Activated CD4-positive, alpha-beta T cell treated with anti-CD3 and anti-CD28 coated beads, Interleukin-2, Interleukin-6, amounts not matched to agents 100 ng/mL and 50 ng/mL, durations not matched to agents 16 hours and 8 hours (primary cell): ENCODE results near the gene ZNF526.
"Not testable (repeated sequence)": the region's sequence is repeated elsewhere in the genome, so short reads cannot be mapped to it uniquely, and the experiment has no call there.

Experiments
- DNase-seq: peaks from one replicate; pipeline ENCODE4 v3.0.0-alpha.2; 2020

ZNF526 gene

DNA sequence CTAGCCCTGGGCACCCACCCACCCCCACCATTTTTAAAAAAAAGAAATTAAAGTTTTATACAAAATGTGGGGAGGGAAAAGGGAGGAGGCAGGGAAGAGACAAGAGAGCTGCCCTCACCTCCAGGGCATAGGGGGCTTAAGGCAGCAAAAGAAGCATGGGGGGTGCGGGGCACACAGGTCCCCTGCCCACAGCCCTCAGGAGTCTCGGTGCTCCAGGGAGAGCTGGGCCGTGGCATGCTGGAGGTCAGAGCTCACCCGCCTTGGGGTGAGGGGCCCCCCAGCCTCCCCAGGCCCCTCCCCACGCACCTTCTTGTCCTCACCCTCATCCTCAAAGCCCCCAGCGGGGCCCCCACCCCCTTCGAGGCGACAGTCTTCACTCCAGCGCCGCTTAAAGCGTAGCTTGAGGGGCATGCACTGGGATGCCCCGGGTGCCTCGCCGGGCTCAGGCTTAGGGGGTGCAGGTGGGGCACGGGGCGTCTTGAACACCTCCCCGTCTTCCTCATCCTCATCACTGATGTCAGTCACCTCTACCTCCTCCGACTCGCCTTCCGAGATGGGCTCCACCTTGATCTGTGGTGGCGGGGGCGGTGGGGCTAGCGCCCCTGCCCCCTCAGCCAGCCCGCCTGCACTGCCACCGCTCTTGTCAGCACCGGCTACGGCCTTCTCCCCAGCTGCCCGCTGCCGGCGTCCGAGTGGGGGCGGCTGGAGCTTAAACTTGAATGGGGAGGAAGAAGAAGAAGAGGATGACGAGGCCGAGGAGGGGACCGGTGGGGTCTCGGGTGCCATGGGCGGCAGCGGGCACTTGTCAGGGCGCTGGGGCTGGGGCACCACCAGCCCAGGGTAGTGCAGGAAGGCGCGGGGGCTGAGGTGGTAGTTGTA, 28.4 kb downstream of the ZNF526 start:
- DNase-seq = no peak

DNA sequence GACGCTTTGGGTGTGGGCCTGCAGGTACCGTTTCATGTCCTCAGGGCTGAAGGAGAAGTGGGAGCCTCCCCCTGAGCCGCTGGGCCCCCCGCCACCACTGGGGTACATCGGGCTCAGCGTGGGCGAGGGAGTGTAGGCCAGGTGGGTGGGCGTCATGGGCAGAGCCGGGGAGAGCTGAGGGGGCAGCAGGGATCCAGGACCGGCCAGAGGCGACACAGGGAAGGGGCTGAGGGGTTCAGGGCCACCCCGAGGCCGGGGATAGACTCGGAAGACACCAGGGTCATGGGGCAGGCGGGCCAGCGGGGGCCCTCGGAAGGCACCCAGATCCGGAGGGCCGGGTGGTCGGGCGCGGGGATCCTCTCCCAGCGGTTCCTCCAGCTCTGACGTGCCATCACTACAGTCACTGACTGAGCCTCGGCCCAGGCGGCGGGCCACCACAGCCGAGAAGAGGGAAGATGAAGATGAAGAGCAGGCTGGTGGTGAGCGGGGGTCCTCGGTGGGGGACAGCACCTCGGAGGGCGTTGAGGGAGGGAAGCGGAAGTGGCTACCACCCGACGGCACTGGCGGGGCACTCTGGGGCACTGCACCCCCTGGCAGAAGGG, 29.1 kb downstream of the ZNF526 start:
- DNase-seq = no peak

DNA sequence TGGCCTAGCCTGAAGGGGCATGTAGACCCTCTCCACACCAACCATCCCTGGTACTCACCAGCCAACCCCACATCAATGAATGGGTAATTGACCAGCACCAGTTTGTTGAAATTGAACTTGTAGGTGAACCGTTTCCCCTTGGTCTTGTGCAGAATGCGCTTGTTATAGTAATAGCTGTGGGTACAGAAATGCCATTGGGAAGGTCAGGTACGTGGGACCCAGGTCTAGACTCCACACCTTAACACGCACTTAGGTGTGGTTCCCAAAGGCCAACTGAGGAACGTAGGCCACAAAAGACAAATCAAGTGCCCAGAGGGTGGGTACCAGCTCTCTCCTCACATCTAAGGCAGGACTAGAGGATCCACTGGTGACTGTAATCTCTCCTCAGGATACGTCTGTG, 29.7 kb downstream of the ZNF526 start:
- DNase-seq = no peak

DNA sequence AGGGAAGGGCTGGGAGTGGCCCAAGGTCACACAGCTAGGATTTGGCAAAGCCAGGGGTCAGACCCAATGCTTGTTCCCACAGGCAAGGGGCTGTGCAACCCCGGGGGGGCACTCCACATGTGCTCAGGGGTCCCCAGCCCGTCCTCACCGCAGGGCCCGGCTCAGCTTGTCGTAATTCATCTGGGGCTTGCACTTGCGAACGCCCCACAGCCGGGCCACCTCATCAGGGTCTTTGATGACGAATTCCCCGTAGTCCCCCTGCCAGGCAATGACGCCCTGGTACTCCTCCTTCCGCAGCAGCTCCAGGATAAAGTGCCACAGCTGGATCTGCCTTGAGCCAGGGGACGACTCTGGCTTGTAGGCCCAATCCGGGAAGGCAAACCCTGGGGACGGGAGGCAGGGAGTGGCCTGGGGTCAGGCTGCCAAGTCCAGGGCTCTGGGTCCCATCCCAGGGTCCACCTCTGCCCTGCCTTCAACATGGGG, 30.1 kb downstream of the ZNF526 start:
- DNase-seq = no peak

DNA sequence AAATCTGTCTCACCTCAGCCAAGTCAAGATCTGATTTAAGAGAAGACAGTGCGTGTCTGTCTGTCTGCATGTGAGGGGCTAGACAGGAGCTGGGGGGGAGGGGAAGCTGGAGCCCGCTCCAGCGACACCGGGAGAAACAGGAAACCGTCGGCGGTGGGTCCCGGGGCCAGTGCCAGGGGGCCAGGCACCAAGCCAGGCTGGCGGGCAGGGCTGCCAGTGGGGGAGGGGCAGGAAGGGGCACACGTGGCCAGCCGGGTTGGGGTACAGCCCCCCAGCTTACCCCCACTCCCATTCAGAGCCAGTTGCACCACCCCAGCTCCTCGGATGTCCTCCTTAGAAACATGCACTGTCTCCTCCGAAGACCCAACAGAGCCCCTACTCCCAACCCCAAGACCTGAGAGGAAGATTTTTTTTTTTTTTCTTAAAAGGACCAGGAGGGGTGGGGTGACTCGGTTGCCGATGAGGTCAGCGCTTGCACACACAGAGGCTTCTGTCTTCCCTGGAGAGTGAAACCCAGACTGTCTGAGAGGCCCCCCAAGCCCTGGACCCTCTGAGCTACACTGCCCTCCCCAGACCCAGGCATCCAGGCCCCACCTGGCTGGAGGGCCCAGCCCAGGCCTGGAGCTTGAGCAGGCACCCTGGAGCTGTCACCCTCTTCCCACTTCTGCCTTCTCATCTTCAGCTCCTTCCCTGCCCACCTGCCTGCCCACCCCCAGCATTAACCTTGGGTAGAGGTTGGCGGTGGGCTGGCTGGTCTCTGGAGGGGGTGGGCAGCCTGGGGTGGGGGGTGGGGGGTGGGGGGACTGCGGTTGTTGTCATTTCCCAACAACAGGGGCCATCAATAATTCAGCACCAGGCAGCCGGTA, 30.8 kb downstream of the ZNF526 start:
- DNase-seq = no peak

DNA sequence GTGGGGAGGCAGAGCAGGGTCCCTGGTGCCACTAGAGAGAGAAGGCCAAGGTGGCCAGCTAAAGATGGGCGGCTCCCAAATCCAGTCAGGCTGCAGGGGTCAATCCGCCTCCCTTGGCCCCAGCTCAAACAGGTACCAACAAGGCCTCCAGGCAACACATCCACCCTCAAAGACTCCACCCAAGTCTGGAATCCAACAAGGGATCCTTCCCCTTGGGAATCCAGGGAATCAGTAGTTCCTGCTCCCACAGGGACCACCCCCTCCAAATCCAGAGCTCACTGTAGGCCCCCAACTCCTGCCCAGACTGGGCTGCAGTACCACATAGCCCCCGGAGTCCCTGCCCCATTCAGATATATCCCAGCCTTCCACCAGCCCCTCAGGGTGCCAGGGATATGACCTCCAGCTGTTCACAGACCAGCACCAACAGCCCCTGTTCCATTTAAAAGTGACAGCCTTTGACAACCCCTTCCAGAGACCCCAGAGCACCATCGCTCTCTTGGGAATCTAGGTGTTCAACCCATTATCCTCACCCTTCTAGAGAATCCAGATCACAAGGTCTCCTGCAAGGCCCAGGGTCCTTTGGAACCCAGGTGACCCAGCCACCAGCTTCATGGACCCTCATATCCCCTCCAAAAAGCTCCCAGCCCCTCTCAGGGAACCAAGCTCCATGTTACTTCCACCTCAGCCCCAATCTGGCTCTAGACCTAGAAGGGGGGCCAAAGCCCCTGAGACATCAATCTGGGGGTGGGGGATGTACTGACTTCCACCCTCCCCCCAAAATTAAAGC, 31.7 kb downstream of the ZNF526 start:
- DNase-seq = no peak

DNA sequence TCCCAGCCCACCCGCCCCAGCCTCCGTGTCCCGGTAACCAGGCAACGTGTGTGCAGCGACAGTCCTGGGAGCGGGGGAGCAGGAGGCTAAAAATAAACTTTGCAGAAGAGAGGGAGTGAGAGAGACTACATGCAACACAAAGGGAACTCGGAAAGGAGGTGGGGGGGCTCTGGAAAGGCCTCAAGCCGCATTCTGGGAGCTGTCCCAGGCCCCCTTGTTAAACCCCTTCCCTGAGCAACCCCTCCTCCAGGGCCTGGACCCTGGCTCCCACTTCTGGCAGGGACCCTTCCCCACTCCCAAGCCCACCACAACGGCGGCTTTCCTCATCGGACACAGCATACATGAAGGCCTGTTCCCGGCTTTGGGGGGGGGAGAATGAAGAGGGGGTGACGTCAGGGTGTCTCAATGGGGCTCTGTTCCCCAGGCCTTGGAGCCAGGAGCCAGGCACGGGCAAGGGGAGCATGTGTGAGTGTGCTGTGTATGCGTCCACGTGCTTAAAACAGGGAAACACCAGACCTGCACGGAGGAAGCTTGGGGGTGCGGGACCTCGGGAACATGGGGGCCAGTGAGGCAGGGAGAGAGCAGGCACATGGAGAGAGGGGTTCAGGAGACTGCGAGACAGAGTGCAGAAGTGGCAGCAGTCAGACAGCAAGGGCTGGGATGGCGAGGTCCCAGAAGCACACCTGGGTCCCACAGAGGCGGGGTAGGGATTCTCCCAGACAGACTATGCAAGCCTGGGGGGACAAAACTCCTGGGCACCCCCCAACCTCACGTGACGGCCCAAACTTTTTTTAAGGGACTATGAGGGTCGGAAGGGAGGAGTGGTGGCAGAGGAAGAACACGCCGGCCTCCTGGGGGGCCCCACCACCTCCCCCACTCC, 32.5 kb downstream of the ZNF526 start:
- DNase-seq = peak; percentile 33

DNA sequence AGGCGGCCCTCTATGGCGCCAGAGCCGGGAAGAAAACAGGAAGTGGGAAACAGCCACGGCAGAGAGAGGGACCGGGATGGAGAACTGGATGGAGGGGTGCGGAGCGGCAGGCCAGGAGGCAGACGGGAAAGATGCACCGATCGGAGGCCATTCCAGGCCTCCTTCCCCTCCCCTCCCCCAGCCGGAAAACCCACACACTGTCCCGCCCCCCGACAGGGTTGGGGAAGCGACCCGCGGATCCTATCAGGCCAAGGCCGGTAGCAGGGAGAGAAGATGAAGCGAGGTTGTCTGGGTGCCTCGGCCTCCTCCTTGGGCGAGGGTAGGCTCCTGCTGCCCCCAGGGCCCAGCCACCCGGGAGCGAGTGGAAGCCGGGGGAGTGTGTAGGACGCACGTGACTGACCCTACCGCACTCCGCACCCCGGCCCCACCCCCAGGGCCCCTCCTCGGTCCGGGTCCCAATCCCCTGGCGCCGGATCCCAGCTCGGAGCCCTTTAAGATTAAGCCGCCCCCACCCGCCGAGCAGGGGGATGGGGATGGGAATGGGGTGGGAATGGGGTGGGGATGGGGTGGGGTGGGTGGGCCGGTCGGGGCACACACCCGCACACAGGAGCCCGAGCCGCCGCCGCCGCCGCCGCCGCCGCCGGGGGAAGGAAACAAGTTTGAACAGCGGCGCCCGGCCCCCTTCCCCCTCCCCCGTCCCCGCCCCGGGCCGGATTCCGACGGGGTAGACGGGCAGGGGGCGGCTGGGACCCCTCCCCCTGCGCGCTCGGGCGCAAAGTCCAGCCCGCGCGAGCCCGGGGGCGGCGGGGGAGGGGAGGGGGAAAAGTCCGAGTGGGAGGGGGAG, 33.4 kb downstream of the ZNF526 start:
- peak; percentile 73 for DNase-seq

DNA sequence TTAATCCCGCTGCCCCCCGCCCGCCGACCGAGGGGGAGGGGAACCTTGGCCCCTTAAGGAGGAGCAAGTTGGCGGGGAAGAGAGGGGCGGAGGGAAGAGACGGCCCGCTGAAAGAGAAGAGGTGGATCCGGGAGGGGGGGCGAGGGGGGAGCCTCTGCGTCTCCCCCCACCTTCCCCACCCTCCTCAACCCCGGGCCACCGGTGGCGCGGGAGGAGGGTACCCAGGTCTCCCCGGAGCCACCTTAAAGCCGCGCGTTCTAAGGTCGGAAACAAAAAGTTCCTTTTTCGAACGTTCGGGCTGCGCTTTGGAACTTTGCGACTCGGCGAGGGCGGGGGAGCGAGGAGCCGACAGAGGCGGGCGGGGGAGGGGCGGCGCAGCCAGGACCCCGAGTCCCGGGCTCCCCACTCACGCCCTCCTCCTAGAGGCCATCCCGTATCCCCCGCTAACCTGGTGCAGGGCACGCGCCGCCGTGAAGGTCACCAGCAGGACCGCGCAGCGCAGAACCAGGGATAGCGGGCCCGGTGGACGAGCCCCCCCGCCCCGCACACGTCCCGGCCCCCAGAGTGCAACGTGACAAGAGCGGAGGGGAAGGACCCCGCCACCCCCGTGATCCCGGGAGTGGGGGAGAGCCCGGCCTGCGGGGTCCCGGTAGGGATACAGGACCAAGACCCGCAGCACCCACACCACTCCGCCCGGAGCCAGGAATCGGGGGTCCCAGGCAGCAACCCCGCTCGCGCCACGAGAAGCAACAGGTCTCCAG, 34.2 kb downstream of the ZNF526 start:
- peak; percentile 79 for DNase-seq

DNA sequence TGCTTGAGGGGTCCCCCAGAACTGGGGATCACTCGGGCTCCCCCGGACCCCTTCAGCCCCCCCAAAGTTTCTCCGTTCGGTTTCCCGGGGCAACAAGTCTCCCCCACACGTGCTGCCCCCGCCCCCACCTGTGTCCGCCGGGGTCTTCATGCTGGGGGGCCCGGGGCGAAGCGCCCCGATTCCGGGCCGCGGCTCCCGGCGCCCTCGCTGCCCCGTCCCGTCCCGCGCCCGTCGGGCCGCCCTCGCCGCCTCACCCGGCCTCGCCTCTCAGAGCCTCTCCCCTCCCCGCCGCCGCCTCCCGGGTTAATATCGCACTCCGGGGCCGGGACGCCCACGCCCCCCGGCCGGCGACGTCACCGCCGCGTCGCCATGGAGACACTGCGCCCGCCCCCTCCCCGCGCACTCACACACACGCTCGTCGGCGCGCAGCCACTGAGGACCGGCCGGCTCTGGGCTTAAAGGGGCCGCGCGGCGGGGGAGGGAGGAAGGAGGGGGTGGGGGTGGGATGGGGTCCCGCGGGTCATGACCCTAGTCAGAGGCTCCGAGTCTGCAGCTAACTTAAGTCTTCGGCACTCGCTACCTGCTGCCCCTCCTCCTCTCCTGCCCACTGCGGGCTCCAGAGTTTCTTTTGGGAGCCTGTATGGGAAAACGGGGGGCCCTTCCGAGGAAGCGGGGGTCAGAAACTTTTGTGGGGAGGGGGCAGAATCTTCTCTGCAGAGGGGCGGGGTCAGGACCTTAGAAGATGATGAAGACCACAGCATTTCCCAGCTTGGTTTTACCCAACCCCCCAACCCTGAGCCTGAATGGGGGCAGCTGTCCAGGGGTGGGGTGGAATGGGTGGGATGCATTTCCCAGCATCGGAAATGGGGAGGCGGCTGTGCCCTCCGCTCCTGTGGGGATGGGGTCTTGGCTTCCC, 35.0 kb downstream of the ZNF526 start, which contains the start of gene ERF:
TSS of gene ERF (minus strand) at position 279 of the 916 bp plus-strand sequence. CDS start at position 150, 129 bp downstream.
- DNase-seq = peak; percentile 96

DNA sequence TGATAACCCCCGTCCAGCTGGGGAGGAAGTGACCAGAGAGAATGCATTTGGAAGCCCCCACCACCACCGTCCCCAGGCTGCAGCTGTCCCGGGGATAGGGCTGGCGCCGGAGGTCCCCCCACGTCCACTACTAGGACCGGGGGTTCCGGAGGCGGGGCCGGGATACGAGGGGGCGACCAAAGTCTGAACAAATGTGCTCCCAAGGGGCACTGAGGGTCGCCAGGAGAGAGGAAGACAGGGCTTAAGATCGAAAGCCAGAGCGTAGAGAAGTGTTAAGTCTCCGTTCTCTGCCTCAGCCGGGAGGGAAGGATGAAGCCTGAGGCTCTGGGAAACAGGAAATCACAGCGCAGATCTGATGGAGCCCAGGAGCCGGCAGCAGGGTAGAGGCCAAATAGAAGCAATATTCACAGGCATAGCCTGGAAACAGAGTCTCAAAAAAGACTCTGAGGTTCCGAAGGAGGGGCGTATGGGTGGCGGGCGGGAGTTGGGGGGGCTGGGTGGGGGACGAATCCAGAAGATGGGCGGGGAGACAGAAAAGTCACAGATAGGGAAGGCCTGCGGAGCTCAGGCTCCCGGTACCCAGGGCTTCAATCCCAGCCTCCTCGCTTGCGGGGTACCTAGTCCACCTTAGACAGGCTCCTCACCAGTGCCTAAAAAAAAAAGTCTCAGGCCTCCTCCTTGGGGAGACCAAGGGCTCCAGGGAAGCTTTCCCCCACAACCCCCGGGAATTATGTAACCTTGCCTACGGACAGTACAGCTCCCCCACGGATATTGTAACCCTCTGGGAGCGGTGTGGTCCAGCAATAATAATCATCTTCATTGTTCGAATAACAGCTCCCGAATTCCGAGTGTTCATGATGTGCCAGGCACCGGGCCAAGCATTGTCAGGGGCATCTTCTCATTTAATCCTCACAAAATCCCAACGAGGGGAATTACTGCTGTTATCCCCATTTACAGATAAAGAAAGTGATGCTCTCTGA, 35.9 kb downstream of the ZNF526 start:
- no peak for DNase-seq

DNA sequence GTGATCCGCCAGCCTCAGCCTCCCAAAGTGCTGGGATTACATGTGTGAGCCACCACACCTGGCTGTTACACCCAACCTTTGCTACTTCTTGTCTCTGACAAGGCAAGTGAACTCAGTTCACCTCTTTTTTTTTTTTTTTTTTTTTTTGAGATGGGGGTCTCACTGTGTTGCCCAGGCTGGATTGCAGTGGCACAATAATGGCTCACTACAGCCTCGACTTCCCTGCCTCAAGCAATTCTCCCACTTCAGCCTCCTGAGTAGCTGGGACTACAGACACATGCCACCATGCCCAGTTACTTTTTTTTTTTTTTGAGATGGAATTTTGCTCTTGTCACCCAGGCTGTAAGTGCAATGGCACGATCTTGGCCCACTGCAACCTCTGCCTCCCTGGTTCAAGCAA, 37.7 kb downstream of the ZNF526 start:
- not testable (repeated sequence) for DNase-seq

DNA sequence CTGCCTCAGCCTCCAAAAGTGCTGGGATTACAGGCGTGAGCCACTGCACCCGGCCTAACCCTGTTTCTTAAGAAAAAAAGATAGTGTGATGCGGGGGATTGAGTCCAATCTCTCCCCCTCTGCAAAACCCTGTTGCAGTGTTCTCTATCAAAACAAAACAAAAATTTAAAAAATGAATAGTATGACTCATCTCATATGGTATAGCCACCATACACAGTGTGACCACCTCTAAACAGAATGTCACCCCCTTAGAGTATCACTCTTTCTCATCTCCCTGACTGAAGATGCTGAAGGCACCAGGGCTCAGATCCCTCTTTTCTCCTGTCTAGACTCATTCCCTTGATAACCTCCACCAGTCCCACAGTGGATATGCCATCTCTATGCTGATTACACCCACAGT, 41.7 kb downstream of the ZNF526 start:
- no peak for DNase-seq

DNA sequence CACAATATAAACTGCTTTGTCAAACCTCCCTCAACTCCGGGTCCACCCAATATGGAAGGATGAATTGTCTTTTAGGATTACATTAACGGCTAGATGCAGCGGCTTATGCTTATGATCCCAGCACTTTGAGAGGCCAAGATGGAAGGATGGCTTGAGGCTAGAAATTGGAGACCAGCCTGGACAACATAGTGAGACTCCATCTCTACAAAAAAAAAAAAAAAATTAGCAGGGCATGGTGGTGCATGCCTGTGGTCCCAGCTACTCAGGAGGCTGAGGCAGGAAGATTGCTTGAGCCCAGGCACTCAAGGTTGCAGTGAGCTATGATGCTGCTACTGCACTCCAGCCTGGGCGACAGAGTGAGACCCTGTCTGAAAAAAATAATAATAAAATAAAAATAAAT, 46.0 kb downstream of the ZNF526 start:
- DNase-seq = not testable (repeated sequence)

DNA sequence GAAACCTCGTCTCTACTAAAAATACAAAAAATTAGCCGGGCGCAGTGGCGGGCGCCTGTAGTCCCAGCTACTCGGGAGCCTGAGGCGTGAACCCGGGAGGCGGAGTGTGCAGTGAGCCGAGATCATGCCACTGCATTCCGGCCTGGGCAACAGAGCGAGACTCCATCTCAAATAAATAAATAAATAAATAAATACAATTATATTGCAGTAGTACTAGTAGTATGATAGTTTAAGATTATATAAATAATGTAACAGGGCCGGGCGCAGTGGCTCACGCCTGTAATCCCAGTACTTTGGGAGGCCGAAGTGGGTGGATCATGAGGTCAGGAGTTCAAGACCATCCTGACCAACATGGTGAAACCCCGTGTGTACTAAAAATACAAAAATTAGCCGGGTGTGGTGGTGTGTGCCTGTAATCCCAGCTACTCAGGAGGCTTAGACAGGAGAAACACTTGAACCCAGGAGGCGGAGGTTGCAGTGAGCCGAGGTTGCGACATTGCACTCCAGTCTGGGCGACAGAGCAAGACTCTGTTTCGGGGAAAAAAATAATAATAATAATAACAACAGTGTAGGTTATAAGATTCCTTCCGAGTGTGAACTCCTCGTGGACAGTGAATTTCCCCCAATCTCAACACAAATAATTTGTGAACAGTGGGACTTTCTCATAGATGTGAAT, 47.0 kb downstream of the ZNF526 start:
- not testable (repeated sequence) for DNase-seq

DNA sequence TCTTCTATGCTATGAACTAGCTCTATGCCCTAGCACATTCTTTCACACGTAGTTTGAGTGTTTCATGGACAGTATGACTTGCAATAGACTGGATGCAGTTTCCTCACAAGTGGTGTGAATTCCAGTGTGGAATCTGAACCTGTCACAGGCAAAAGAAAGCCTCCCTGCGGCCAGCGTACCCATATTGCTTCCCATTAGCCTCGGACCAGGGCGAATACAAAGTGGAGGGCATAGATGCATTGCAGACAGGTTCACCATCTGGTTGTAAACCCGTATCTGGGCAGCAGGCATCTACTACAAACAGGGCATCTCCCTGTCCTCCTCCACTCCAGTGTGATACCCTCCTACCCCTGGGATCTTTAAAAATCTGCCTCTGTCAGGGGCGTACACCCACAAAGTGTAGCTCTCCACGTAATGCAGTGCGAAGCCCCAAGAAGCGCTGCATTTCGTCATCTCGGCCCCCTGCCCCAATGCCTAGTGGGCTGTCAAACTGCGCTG, 47.6 kb downstream of the ZNF526 start:
- no peak for DNase-seq
